H1 (cell line): ENCODE data around the gene CPSF4. TPM values are rescaled to one million over a fixed set of nuclear protein-coding genes. Genes with fewer than 3 reads are reported as not detected.

Experiments
- CBX8 ChIP-seq: fragments of 300-800, 300-1000 bp; sonication (generic); IDR thresholded peaks from 2 replicates; pipeline ENCODE4 v1.7.1; 2016; ENCODE audit warnings: low read depth, low read length, borderline replicate concordance
- EZH2 ChIP-seq: fragments of 200-600 bp; sonication (generic); IDR thresholded peaks from 2 replicates; pipeline ENCODE4 v1.7.1; 2012; ENCODE audit warnings: low read depth, mild to moderate bottlenecking, moderate library complexity, low read length, inconsistent platforms; ENCODE audit not compliant: severe bottlenecking
- SP2 ChIP-seq: IDR thresholded peaks from 2 replicates; pipeline ENCODE4 v1.6.1; 2012; ENCODE audit warnings: mild to moderate bottlenecking, low read length, inconsistent platforms
- polyA plus RNA-seq, 7 experiments: library from polyadenylated mRNA; depleted of rRNA in 3 of 7; stranded (reverse) in 5 of 7; unstranded in 2 of 7; fragments of >200 nt in 5 of 7; fragments of 200-250 nt in 2 of 7; gene quantifications; 1 replicate in 5 of 7; 2 replicates in 1 of 7; 4 replicates in 1 of 7; pipeline versions ENCODE4 v1.2.1 to v1.2.3, GENCODE V29; 2011 to 2013; ENCODE audit warnings: missing spikeins in 2 of 7, mixed read lengths in 2 of 7
- total RNA-seq: library from RNA; stranded (reverse); fragmentation: NEBNext Ultra II Directional; extraction: Animal tissue kit (Norgen Biotek cat#: 25700); gene quantifications from 2 replicates; pipeline ENCODE4 v1.2.1, GENCODE V29; 2021

The CPSF4 gene
- total and polyA plus RNA-seq, 2 of the 8 experiments (the other 6 are each of a cell fraction or from before 2014, with no cell fraction given), result 77.5 to 103 TPM

GRCh38 chr7:99476107-99476506, 37.4 kb downstream of the CPSF4 start (continued):
- no peak for TF ChIP-seq EZH2
- no peak for TF ChIP-seq CBX8
- no peak for TF ChIP-seq SP2
- TF ChIP-seq, all 59 proteins: peak for 0
